TTC549 (cell line): ENCODE data around the gene CRB3.

Source experiments
- FAIRE-seq: peaks from 2 replicates; lab custom pipeline; 2012; peaks lifted over from hg19 to GRCh38; lab: Jason Lieb, UNC

Gene CRB3

GRCh38 chr19:6466526-6467248 is 2.6 kb downstream of the CRB3 start:
- FAIRE-seq, result no peak

- no peak for FAIRE-seq
Measured at GRCh38 chr19:6467384-6467783, 3.3 kb downstream of the CRB3 start.

GRCh38 chr19:6470173-6470572 is 6.1 kb downstream of the CRB3 start:
- no peak for FAIRE-seq

GRCh38 chr19:6471076-6471475 is 7.0 kb downstream of the CRB3 start:
- FAIRE-seq, result no peak

GRCh38 chr19:6472713-6473112 is 8.6 kb downstream of the CRB3 start:
- no peak for FAIRE-seq

GRCh38 chr19:6473647-6474046 is 9.6 kb downstream of the CRB3 start:
- no peak for FAIRE-seq

- no peak for FAIRE-seq
Measured at GRCh38 chr19:6475321-6476108, 11.4 kb downstream of the CRB3 start.

- FAIRE-seq, result no peak
Measured at GRCh38 chr19:6476155-6476895, 12.3 kb downstream of the CRB3 start.

- FAIRE-seq, result no peak
Measured at GRCh38 chr19:6476896-6477431, 12.9 kb downstream of the CRB3 start.

- FAIRE-seq, result no peak
Measured at GRCh38 chr19:6478815-6479214, 14.7 kb downstream of the CRB3 start.

- no peak for FAIRE-seq
Measured at GRCh38 chr19:6479836-6480398, 15.8 kb downstream of the CRB3 start.

GRCh38 chr19:6480848-6481415 is 16.9 kb downstream of the CRB3 start:
- FAIRE-seq, result no peak

GRCh38 chr19:6481541-6482342 is 17.7 kb downstream of the CRB3 start, which contains the start of gene DENND1C:
TSS of gene DENND1C (minus strand) at chr19:6481787. CDS start at chr19:6481695, 92 bp downstream.
- FAIRE-seq, result no peak

GRCh38 chr19:6482343-6482686 is 18.2 kb downstream of the CRB3 start:
- no peak for FAIRE-seq

- no peak for FAIRE-seq
Measured at GRCh38 chr19:6483235-6483634, 19.2 kb downstream of the CRB3 start.

GRCh38 chr19:6484230-6484629 is 20.2 kb downstream of the CRB3 start:
- FAIRE-seq, result no peak

GRCh38 chr19:6484831-6485230 is 20.8 kb downstream of the CRB3 start:
- no peak for FAIRE-seq

- no peak for FAIRE-seq
Measured at GRCh38 chr19:6489278-6490061, 25.4 kb downstream of the CRB3 start.

- no peak for FAIRE-seq
Measured at GRCh38 chr19:6490134-6490533, 26.1 kb downstream of the CRB3 start.

- no peak for FAIRE-seq
Measured at GRCh38 chr19:6491802-6492592, 27.9 kb downstream of the CRB3 start.
